Natural killer cell (primary cell): Measurements from ENCODE around the gene OR6K6. TPM values are rescaled to one million over a fixed set of nuclear protein-coding genes. Genes with fewer than 3 reads are reported as not detected.

Experiments used
- ATAC-seq, 3 donors: fragments of 150-1000 bp in 2 of 3; fragments of 200-7000 bp in 1 of 3; cut with Tn5 transposase; 1 replicate in 1 of 3; 2 replicates in 2 of 3; pipeline ENCODE4 v1.10.0; 2021; ENCODE audit warnings: mild to moderate bottlenecking in 2 of 3, moderate library complexity in 2 of 3
- DNase-seq, 2 donors: peaks; one replicate each; pipeline versions ENCODE4 v3.0.0 to v3.0.0-alpha.2; 2013 to 2021; ENCODE audit warnings: mixed read lengths in 1 of 2
- H3K27ac ChIP-seq: one replicate; pipeline ENCODE4 v1.5.1; 2013; ENCODE audit warnings: mild to moderate bottlenecking, low read length
- H3K27me3 ChIP-seq: one replicate; pipeline ENCODE4 v1.6.1; 2013; ENCODE audit warnings: low read length; ENCODE audit not compliant: control insufficient read depth, insufficient read depth
- H3K36me3 ChIP-seq: one replicate; pipeline ENCODE4 v1.6.1; 2013; ENCODE audit warnings: low read length; ENCODE audit not compliant: control insufficient read depth, insufficient read depth
- H3K4me1 ChIP-seq: one replicate; pipeline ENCODE4 v1.6.1; 2013; ENCODE audit warnings: low read length; ENCODE audit not compliant: control insufficient read depth, insufficient read depth
- H3K4me3 ChIP-seq: one replicate; pipeline ENCODE4 v1.5.1; 2013; ENCODE audit warnings: low read length
- H3K9me3 ChIP-seq: one replicate; pipeline ENCODE4 v1.6.1; 2013; ENCODE audit warnings: low read length; ENCODE audit not compliant: control insufficient read depth, insufficient read depth
- H3K27ac Mint-ChIP-seq, 2 donors: one replicate each; pipeline ENCODE4 v1.8.0; 2022; ENCODE audit warnings: mild to moderate bottlenecking in 2 of 2, mixed read lengths in 2 of 2, moderate library complexity in 1 of 2
- H3K27me3 Mint-ChIP-seq, 2 donors: one replicate each; pipeline ENCODE4 v1.8.0; 2022; ENCODE audit warnings: low read depth in 2 of 2, mixed read lengths in 2 of 2
- H3K36me3 Mint-ChIP-seq: one replicate; pipeline ENCODE4 v1.8.0; 2022; ENCODE audit warnings: mixed read lengths
- H3K4me1 Mint-ChIP-seq, 2 donors: one replicate each; pipeline ENCODE4 v1.8.0; 2022; ENCODE audit warnings: mixed read lengths in 2 of 2
- H3K4me3 Mint-ChIP-seq: one replicate; pipeline ENCODE4 v1.8.0; 2022; ENCODE audit warnings: mild to moderate bottlenecking, moderate library complexity, mixed read lengths
- H3K9me3 Mint-ChIP-seq, 2 donors: one replicate each; pipeline ENCODE4 v1.8.0; 2022; ENCODE audit warnings: mixed read lengths in 2 of 2
- WGBS: methylation state at CpG from one replicate; pipeline ENCODE4 v1.1.7; 2013; ENCODE audit warnings: missing lambda C conversion rate; ENCODE audit not compliant: insufficient coverage; 5-methylcytosine and 5-hydroxymethylcytosine counted together
- intact Hi-C: fragments of 100-400 bp; cut with micrococcal nuclease; formaldehyde crosslinking; loops from one replicate; pipeline ENCODE4 v1.14.2; 2022
- total RNA-seq, 4 donors: library from RNA; stranded (reverse); fragments of 120-200 nt in 1 of 4; gene quantifications; one replicate each; pipeline versions ENCODE4 v1.2.3 to v1.2.4, GENCODE V29; 2013 to 2022
- TF ChIP-seq, protein P1 (sequence below): fragments of 200-600 bp; IDR thresholded peaks from one replicate; pipeline ENCODE4 v1.8.0; 2022; ENCODE audit warnings: antibody characterized with exemption

OR6K6 gene
- total RNA-seq, 3 donors from 2014 or later (not counting 1 experiment from before 2014, with no cell fraction given): not detected

DNA sequence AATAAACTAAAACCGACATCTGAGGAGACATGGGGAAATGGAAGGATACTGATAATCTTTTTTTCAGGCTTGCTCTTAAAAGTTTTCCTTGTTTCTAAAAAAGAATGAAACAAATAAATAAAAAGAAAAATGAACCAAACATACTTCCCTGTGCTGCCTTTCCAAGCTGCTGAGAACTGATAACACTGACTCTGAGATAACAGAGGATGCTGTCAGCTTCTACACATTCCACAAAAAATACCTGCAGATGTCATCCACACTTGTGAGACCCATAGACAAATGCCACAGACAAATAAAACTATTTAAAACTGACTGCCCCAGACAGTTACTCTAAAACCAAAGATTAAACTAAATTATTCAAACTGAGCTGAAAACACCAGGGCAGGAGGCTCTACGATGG, 22.0 kb upstream of the OR6K6 start:
- no peaks in the 10 kb centered on the region for H3K4me1 Mint-ChIP-seq
- intact Hi-C loops: no loop called here
- TF ChIP-seq, protein P1, sequence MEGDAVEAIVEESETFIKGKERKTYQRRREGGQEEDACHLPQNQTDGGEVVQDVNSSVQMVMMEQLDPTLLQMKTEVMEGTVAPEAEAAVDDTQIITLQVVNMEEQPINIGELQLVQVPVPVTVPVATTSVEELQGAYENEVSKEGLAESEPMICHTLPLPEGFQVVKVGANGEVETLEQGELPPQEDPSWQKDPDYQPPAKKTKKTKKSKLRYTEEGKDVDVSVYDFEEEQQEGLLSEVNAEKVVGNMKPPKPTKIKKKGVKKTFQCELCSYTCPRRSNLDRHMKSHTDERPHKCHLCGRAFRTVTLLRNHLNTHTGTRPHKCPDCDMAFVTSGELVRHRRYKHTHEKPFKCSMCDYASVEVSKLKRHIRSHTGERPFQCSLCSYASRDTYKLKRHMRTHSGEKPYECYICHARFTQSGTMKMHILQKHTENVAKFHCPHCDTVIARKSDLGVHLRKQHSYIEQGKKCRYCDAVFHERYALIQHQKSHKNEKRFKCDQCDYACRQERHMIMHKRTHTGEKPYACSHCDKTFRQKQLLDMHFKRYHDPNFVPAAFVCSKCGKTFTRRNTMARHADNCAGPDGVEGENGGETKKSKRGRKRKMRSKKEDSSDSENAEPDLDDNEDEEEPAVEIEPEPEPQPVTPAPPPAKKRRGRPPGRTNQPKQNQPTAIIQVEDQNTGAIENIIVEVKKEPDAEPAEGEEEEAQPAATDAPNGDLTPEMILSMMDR: no peak
- H3K9me3 ChIP-seq: no peaks in the 10 kb centered on the region
- H3K27ac ChIP-seq: no peak overlapping the region
- peaks cover 7 to 16% of the 10 kb centered on the region in 2 donors for H3K27me3 Mint-ChIP-seq
- no peaks in the 10 kb centered on the region for H3K9me3 Mint-ChIP-seq
- DNase-seq (no peak), ATAC-seq (no peak)
- H3K36me3 ChIP-seq: no peaks in the 10 kb centered on the region
- H3K36me3 Mint-ChIP-seq: no peaks in the 10 kb centered on the region
- peaks cover 3% of the 10 kb centered on the region for H3K27me3 ChIP-seq
- H3K4me3 ChIP-seq: no peak overlapping the region
- no peaks in the 10 kb centered on the region for H3K4me1 ChIP-seq
- H3K4me3 Mint-ChIP-seq: no peak overlapping the region
- H3K27ac Mint-ChIP-seq: no peak overlapping the region
- WGBS: 86% methylated on average over 1 of the region's 2 CpGs

DNA sequence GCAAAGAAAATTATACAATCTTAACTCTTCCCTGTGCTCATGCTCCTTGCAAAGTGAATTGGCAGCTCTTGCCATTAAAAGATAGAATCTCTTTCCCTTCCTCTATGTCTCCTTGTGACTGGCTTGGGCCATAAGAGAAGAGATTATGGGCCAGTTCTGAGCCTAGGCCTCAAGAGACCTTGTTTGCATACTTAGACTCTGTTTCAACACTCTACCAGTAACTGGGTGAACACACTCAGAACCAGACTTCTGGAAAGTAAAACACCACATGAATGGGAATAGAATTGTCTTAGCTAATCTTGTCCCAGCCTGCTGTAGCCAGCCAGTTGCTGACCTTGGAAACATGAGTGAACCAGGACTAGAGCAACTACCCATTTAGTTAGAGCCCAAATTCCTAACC, 18.7 kb upstream of the OR6K6 start:
- H3K27me3 ChIP-seq: no peaks in the 10 kb centered on the region
- H3K27ac ChIP-seq: no peak overlapping the region
- Mint-ChIP-seq H3K27me3 (peaks cover 20% of the 10 kb centered on the region in 2 donors), H3K9me3 (no peaks in the 10 kb centered on the region), H3K27ac (no peak overlapping the region), H3K4me1 (no peaks in the 10 kb centered on the region), H3K36me3 (no peaks in the 10 kb centered on the region), H3K4me3 (no peak overlapping the region)
- H3K9me3 ChIP-seq: no peaks in the 10 kb centered on the region
- no peaks in the 10 kb centered on the region for H3K36me3 ChIP-seq
- TF ChIP-seq, protein P1: no peak
- ATAC-seq (no peak), DNase-seq (no peak)
- no peaks in the 10 kb centered on the region for H3K4me1 ChIP-seq
- H3K4me3 ChIP-seq: no peak overlapping the region
- intact Hi-C loops: no loop called here

DNA sequence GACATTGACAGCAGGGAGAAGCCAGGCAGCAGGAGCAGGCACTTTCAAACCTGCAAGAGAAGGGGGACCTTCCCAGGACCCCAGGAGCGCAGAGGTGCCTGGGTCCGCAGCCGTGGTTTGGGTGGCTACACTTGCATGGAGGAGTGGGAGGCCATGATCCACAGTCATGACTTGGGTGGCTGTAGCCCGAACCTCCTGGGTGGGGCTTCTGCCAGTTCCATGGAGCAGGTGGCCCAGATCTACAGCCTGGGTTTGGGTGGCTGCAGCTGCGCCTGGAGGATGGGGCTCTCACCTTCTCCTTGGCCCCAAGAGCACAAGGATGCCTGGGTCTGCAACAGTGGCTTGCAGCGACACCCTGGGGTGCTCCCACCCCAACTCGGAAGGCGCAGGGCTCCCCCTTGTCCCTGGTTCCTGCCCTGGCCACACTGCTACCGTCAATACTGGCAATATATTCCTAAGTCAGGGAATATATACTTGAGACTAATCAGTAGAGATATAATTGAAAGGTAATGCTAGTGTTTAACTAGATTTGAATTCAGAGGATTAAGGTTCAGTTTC, 2.3 kb upstream of the OR6K6 start:
- ATAC-seq: no peak
- H3K27me3 ChIP-seq: no peaks in the 10 kb centered on the region

More for the DNA sequence above, 2.3 kb upstream of the OR6K6 start:
- H3K36me3 ChIP-seq: no peaks in the 10 kb centered on the region
- no peak overlapping the region for H3K27ac ChIP-seq
- H3K4me1 ChIP-seq: no peaks in the 10 kb centered on the region
- Mint-ChIP-seq H3K4me1 (no peaks in the 10 kb centered on the region), H3K27me3 (peaks cover 7 to 42% of the 10 kb centered on the region in 2 donors), H3K4me3 (no peak overlapping the region), H3K9me3 (no peaks in the 10 kb centered on the region), H3K27ac (no peak overlapping the region), H3K36me3 (no peaks in the 10 kb centered on the region)
- H3K4me3 ChIP-seq: no peak overlapping the region
- intact Hi-C loops: no loop called here
- no peak for DNase-seq
- TF ChIP-seq, protein P1: no peak
- no peaks in the 10 kb centered on the region for H3K9me3 ChIP-seq
- 89% methylated on average over 9 of the region's 9 CpGs for WGBS
